ENCODE results near the gene GSDMA.

The GSDMA gene

GRCh38 chr17:39960524-39961041 lies 2.2 kb upstream of the GSDMA start:
- DNase-seq (ENCODE audit: low read depth in 2 of 2, low spot score in 1 of 2), result no peak

- no peak for DNase-seq (ENCODE audit: low read depth in 2 of 2, low spot score in 1 of 2)
These were observed 1.0 kb downstream of the GSDMA start for GRCh38 chr17:39963829-39964228.

GRCh38 chr17:39965017-39965699 lies 2.4 kb downstream of the GSDMA start:
- no peak for DNase-seq (ENCODE audit: low read depth in 2 of 2, low spot score in 1 of 2)

- no peak for DNase-seq (ENCODE audit: low read depth in 2 of 2, low spot score in 1 of 2)
These were observed 4.0 kb downstream of the GSDMA start for GRCh38 chr17:39966771-39967170.

- no peak for DNase-seq (ENCODE audit: low read depth in 2 of 2, low spot score in 1 of 2)
These were observed 6.0 kb downstream of the GSDMA start for GRCh38 chr17:39968761-39969160.

- no peak for DNase-seq (ENCODE audit: low read depth in 2 of 2, low spot score in 1 of 2)
These were observed 6.6 kb downstream of the GSDMA start for GRCh38 chr17:39969375-39969774.

GRCh38 chr17:39970157-39970692 lies 7.4 kb downstream of the GSDMA start:
- DNase-seq (ENCODE audit: low read depth in 2 of 2, low spot score in 1 of 2), result no peak

GRCh38 chr17:39971076-39971603 lies 8.3 kb downstream of the GSDMA start:
- no peak for DNase-seq (ENCODE audit: low read depth in 2 of 2, low spot score in 1 of 2)

GRCh38 chr17:39972271-39972670 lies 9.5 kb downstream of the GSDMA start:
- DNase-seq (ENCODE audit: low read depth in 2 of 2, low spot score in 1 of 2), result no peak

GRCh38 chr17:39973496-39973895 lies 10.7 kb downstream of the GSDMA start:
- no peak for DNase-seq (ENCODE audit: low read depth in 2 of 2, low spot score in 1 of 2)

- DNase-seq (ENCODE audit: low read depth in 2 of 2, low spot score in 1 of 2), result no peak
These were observed 11.6 kb downstream of the GSDMA start for GRCh38 chr17:39974433-39974832.

- no peak for DNase-seq (ENCODE audit: low read depth in 2 of 2, low spot score in 1 of 2)
These were observed 13.0 kb downstream of the GSDMA start for GRCh38 chr17:39975801-39976200.

- no peak for DNase-seq (ENCODE audit: low read depth in 2 of 2, low spot score in 1 of 2)
These were observed 16.3 kb downstream of the GSDMA start for GRCh38 chr17:39979016-39979670.

GRCh38 chr17:39979893-39980350 lies 17.1 kb downstream of the GSDMA start:
- DNase-seq (ENCODE audit: low read depth in 2 of 2, low spot score in 1 of 2), result no peak

GRCh38 chr17:39980351-39981206 lies 17.8 kb downstream of the GSDMA start, which contains the start of gene PSMD3:
PSMD3 (plus strand) TSS chr17:39980807; CDS start chr17:39980971, 164 bp downstream.
- DNase-seq (ENCODE audit: low read depth in 2 of 2, low spot score in 1 of 2), result peak; percentile 95 to 96

- DNase-seq (ENCODE audit: low read depth in 2 of 2, low spot score in 1 of 2), result no peak
These were observed 18.5 kb downstream of the GSDMA start for GRCh38 chr17:39981207-39981741.

- no peak for DNase-seq (ENCODE audit: low read depth in 2 of 2, low spot score in 1 of 2)
These were observed 19.1 kb downstream of the GSDMA start for GRCh38 chr17:39981766-39982375.

GRCh38 chr17:39988206-39988810 lies 25.5 kb downstream of the GSDMA start:
- no peak for DNase-seq (ENCODE audit: low read depth in 2 of 2, low spot score in 1 of 2)

GRCh38 chr17:39994448-39994847 lies 31.6 kb downstream of the GSDMA start:
- no peak for DNase-seq (ENCODE audit: low read depth in 2 of 2, low spot score in 1 of 2)

GRCh38 chr17:39995438-39995837 lies 32.6 kb downstream of the GSDMA start:
- no peak for DNase-seq (ENCODE audit: low read depth in 2 of 2, low spot score in 1 of 2)

Measured in stimulated activated CD8-positive, alpha-beta memory T cell treated with anti-CD3 and anti-CD28 coated beads, Interleukin-4, amount 100 ng/mL, for 4 hours (primary cell).